Measurements from ENCODE around the gene IMP3.

Gene IMP3

DNA sequence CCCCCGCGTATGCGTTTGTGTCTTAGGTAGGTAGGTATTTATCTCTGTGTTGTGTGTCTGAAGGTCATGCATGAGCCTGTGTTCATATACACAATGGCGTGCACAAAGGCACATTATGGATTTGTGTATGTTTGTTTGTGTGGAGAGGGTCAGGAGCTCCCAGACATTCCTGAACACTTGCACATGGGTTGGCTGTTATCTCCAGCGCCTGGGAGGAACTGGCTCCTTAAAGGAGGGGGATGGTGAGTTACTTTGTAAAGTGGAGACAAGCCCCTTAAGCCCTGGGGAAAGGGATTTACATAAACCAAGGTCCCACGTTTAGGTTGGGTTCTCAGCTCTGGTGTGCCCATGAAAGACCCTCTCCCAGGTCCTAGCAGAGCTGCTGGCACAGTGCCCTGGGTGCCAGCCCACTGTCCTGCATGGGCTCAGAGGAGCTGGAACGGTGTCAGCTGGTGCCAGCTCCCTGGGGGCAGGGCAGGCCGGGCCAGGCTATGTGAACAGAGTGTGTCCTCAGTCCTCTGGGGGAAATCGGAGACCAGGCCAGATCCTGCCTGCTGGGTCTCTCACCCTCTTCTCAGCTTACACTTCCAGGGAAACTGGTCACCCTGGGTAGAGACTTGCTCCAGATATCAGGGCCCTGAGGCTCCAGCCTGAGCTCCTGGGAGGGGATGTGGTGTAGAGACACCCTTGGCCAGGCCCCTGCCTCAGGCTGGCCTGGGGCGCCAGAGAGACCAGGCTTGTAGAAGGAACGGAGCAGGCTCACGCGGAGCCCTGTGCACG, 32.8 kb upstream of the IMP3 start:
- DNase-seq (ENCODE audit: low spot score): no peak
- TF ChIP-seq, protein P1, sequence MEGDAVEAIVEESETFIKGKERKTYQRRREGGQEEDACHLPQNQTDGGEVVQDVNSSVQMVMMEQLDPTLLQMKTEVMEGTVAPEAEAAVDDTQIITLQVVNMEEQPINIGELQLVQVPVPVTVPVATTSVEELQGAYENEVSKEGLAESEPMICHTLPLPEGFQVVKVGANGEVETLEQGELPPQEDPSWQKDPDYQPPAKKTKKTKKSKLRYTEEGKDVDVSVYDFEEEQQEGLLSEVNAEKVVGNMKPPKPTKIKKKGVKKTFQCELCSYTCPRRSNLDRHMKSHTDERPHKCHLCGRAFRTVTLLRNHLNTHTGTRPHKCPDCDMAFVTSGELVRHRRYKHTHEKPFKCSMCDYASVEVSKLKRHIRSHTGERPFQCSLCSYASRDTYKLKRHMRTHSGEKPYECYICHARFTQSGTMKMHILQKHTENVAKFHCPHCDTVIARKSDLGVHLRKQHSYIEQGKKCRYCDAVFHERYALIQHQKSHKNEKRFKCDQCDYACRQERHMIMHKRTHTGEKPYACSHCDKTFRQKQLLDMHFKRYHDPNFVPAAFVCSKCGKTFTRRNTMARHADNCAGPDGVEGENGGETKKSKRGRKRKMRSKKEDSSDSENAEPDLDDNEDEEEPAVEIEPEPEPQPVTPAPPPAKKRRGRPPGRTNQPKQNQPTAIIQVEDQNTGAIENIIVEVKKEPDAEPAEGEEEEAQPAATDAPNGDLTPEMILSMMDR (conservative IDR thresholded peaks at IDR 0.05; ENCODE audit: low read depth): no peak
- CTCF ChIA-PET: interaction anchor here (0.9 kb wide), 1 partner anchor 26 kb away, joined by 3 read pairs; no protein-coding TSS in a partner anchor
- POLR2A ChIA-PET (ENCODE audit: low non-redundant PET): interaction anchor here (1.5 kb wide), 2 partner anchors 12 to 21 kb away, joined by 4 read pairs; no protein-coding TSS in a partner anchor
- peak overlapping the region; percentile 98 for H3K27ac ChIP-seq

DNA sequence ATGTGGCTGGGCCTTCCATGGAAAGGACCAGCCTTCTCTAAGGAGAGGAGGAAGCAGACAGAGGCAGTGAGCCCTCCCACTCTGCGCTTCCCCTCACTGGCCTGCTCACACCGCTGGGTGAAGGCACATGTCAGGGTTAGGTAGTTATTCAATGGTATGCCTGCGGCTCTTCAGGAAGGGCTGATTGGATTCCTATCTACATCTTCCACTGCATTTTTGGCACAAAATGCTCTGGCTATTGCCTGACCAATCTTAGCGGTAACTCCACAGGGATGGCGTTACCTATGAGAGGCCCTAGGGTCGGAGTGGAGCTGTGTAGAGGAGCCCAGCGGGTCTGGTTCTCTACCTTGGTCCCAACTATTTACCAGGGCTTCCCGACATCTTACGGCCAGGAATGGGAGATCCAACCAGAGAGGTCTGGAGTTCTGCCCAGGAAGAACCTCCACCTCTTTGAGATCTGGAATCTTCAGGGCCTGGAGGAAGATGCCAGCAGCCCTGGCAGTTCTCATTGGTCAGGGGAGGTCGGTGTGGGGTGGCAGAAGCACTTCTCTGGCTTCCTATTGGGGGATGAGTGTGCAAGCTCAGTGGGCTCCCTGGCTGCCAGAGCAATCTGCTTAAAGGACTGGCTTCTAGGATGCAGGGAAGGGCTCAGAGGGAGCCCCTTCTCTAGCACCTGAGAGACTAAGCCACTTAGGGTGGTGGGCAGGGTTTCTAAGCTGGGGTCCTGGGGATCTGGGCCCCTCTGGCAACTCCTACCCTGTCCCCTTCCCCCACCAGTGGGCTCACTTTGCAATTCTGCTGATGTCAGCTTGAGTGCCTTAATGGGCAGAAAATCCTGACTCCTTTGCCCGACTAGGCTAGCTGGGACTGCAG, 31.9 kb upstream of the IMP3 start:
- ChIA-PET POLR2A (ENCODE audit: low non-redundant PET) (interaction anchor here (0.5 to 1.5 kb wide), 3 partner anchors 11 to 76 kb away, joined by 4 read pairs; no protein-coding TSS in a partner anchor), CTCF (interaction anchor here (0.9 to 1.2 kb wide), 3 partner anchors 11 to 163 kb away, joined by 3 to 6 read pairs (median 4); no protein-coding TSS in a partner anchor)
- TF ChIP-seq, protein P1 (conservative IDR thresholded peaks at IDR 0.05; ENCODE audit: low read depth): no peak
- DNase-seq (ENCODE audit: low spot score): no peak
- peak overlapping the region; percentile 98 for H3K27ac ChIP-seq

DNA sequence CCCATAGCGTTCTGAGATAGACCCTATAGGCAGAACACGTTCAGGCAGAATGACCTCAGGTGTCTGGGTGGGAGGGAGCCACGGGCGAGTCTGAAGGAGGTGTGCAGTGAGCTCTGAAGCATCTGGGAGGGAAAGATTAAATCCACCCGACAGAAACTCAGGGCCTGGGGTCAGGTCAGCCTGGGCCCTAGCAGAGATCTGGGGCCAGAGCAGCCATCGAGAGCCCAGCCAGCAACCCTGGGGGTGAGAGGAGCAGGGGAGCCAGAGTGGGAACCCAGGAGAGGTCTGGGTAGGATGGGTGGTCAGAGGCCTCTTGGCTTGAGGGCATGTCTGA, 29.8 kb upstream of the IMP3 start:
- TF ChIP-seq, protein P1 (conservative IDR thresholded peaks at IDR 0.05; ENCODE audit: low read depth): no peak
- POLR2A ChIA-PET (ENCODE audit: low non-redundant PET): no interaction called here
- CTCF ChIA-PET: interaction anchor here (1.0 kb wide), 1 partner anchor 31 kb away, joined by 8 read pairs; no protein-coding TSS in a partner anchor
- peak overlapping the region; percentile 98 for H3K27ac ChIP-seq
- no peak for DNase-seq (ENCODE audit: low spot score)

DNA sequence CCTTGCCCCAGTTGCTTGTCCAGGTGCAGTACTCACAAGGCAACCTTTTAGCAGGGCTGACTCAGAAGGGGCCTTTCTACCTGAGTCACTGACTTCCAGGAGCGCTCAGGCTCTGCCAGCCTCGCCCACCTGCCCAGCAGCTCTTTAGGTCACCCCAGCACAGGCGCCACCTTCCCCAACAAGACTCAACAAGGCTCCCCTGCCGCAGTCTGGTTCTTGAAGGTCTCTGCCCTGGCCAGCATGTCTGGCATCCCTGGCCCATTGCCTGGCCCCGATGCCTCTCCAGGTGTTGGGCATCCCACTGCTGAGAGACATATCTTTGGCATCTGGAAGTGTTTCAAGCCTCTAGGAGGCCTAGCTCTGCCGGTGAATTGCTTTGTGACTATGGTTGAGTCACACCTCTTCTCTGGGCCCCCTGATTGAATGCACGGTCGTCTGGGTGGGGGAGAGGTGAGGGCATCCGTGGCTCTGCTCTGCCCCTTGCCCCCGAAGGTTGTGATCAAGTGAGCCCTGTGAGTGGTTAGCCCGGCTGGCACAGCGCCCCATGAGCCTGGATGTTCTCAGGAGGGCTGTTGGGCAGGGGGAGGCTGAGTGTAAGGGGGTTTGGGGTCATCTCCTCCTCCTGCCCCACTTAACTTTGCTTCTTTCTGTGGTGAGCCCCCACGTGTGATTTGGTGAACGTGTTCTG, 29.3 kb upstream of the IMP3 start:
- ChIA-PET POLR2A (ENCODE audit: low non-redundant PET) (interaction anchor here (1.2 kb wide), 1 partner anchor 29 kb away, joined by 7 read pairs; the partner anchor contains the start of gene IMP3), CTCF (interaction anchor here (1.0 kb wide), 1 partner anchor 31 kb away, joined by 8 read pairs; no protein-coding TSS in a partner anchor)
- TF ChIP-seq, protein P1 (conservative IDR thresholded peaks at IDR 0.05; ENCODE audit: low read depth): no peak
- H3K27ac ChIP-seq: peak overlapping the region; percentile 98
- peak; percentile 93 for DNase-seq (ENCODE audit: low spot score)

DNA sequence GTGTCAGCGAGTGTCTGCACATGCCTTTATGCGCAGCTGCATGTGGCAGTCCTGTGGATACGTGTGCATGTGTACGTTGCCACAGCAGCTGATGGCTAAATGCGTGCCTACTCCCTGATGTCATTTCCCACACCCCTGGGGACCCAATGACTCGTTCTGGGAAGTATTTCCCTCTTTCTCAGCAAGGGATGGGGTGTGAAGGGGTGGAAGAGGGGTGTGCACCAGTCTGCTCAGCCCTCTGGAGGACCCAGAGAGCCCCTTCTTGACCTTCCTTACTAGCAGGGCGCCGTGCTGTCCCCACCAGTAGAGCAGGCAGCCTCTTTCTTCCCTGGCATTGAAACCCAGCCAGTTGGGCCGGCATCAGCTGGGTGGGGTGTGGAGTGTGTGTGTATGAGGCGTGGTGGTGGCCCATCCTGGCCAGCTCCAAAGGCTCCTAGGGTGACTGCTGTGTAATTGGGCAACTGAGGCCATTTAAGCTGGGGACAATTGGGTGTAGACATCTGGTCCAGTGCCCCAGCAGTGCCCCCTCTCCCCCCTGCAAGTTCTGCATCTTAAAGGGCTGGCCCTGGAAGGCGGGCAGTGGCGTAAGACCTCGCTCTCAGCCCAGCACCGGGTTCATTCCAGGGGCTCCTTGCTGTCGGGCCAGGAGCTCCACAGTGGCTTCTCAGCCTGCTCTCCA, 26.9 kb upstream of the IMP3 start:
- TF ChIP-seq, protein P1 (conservative IDR thresholded peaks at IDR 0.05; ENCODE audit: low read depth): no peak
- CTCF ChIA-PET: interaction anchor here (0.7 to 1.4 kb wide), 4 partner anchors 14 to 896 kb away, joined by 3 to 5 read pairs (median 4); partner anchors contain the start of gene SNX33
- H3K27ac ChIP-seq: peak overlapping the region; percentile 98
- POLR2A ChIA-PET (ENCODE audit: low non-redundant PET): interaction anchor here (0.7 to 0.8 kb wide), 2 partner anchors 17 to 27 kb away, joined by 3 read pairs; partner anchors contain the start of gene IMP3
- peak; percentile 99 for DNase-seq (ENCODE audit: low spot score)
